GM23248 (cell line): ENCODE measurements around the gene TANGO6. TPM values are rescaled to one million over a fixed set of nuclear protein-coding genes. Genes with fewer than 3 reads are reported as not detected.

ENCODE experiments used
- DNase-seq: peaks from one replicate; pipeline ENCODE4 v3.0.0-alpha.2; 2015
- H2AFZ ChIP-seq: fragments of 200-600 bp; sonication (generic); 2 replicates; pipeline ENCODE4 v1.6.1; 2016; ENCODE audit warnings: antibody characterized with exemption
- H3F3A ChIP-seq: fragments of 200-600 bp; sonication (generic); 2 replicates; pipeline ENCODE4 v1.6.1; 2016; ENCODE audit warnings: mild to moderate bottlenecking, antibody characterized with exemption, mixed run types; ENCODE audit not compliant: insufficient read depth
- H3K27ac ChIP-seq: fragments of 200-600 bp; sonication (generic); 2 replicates; pipeline ENCODE4 v1.5.1; 2016; ENCODE audit warnings: mild to moderate bottlenecking
- H3K27me3 ChIP-seq: fragments of 200-600 bp; sonication (generic); replicated peaks from 2 replicates; pipeline ENCODE4 v1.6.1; 2016; ENCODE audit warnings: mild to moderate bottlenecking; ENCODE audit not compliant: insufficient read depth
- H3K36me3 ChIP-seq: fragments of 200-600 bp; sonication (generic); 2 replicates; pipeline ENCODE4 v1.6.1; 2016; ENCODE audit warnings: low read depth, mild to moderate bottlenecking
- H3K4me1 ChIP-seq: fragments of 200-600 bp; sonication (generic); 2 replicates; pipeline ENCODE4 v1.6.1; 2016; ENCODE audit warnings: mild to moderate bottlenecking; ENCODE audit not compliant: insufficient read depth
- H3K4me2 ChIP-seq: fragments of 200-600 bp; sonication (generic); one replicate; pipeline ENCODE4 v1.6.1; 2016; ENCODE audit warnings: mild to moderate bottlenecking; ENCODE audit not compliant: unreplicated experiment
- H3K4me3 ChIP-seq: fragments of 200-600 bp; sonication (generic); 2 replicates; pipeline ENCODE4 v1.5.1; 2016; ENCODE audit warnings: mild to moderate bottlenecking
- H3K79me2 ChIP-seq: fragments of 200-600 bp; sonication (generic); 2 replicates; pipeline ENCODE4 v1.6.1; 2016; ENCODE audit warnings: mild to moderate bottlenecking; ENCODE audit not compliant: insufficient read depth
- H3K9ac ChIP-seq: fragments of 200-600 bp; sonication (generic); 2 replicates; pipeline ENCODE4 v1.6.1; 2016; ENCODE audit warnings: mild to moderate bottlenecking
- H3K9me2 ChIP-seq: fragments of 200-600 bp; sonication (generic); 2 replicates; pipeline ENCODE4 v1.6.1; 2016; ENCODE audit warnings: mixed run types, mild to moderate bottlenecking, moderate library complexity; ENCODE audit not compliant: insufficient read depth
- H3K9me3 ChIP-seq: fragments of 200-600 bp; sonication (generic); one replicate; pipeline ENCODE4 v1.6.1; 2017; ENCODE audit warnings: low read depth
- H4K20me1 ChIP-seq: fragments of 200-600 bp; sonication (generic); 2 replicates; pipeline ENCODE4 v1.6.0; 2016; ENCODE audit not compliant: insufficient read depth
- EZH2 ChIP-seq: fragments of 200-600 bp; sonication (generic); IDR thresholded peaks from 2 replicates; pipeline ENCODE4 v1.6.1; 2018; ENCODE audit warnings: antibody characterized with exemption, mild to moderate bottlenecking; ENCODE audit not compliant: insufficient read depth, poor library complexity, severe bottlenecking
- EZH2phosphoT487 ChIP-seq: fragments of 200-600 bp; sonication (generic); IDR thresholded peaks from 2 replicates; pipeline ENCODE4 v1.6.1; 2018; ENCODE audit warnings: antibody characterized with exemption, moderate library complexity, mild to moderate bottlenecking, low read depth; ENCODE audit not compliant: insufficient read depth
- WGBS, 2 experiments: methylation state at CpG; one replicate each; pipeline ENCODE4 v1.1.6; 2015 to 2017; ENCODE audit warnings: low lambda C conversion rate in 2 of 2, low coverage in 1 of 2; ENCODE audit errors: missing lambda C conversion rate in 2 of 2; 5-methylcytosine and 5-hydroxymethylcytosine counted together
- in situ Hi-C: fragments of 300-500 bp; cut with MboI; formaldehyde crosslinking; loops from 2 replicates; pipeline ENCODE4 v1.15.0; 2020
- polyA plus RNA-seq: library from polyadenylated mRNA; unstranded; fragments of >200 nt; fragmentation: Nextera tagmentation; extraction: Ambion mirVana; gene quantifications from 2 replicates; pipeline ENCODE4 v1.2.1, GENCODE V29; 2016
- total RNA-seq: library from RNA; depleted of rRNA; stranded (reverse); fragments of >200 nt; shearing (Covaris generic); gene quantifications from 2 replicates; pipeline ENCODE4 v1.2.3, GENCODE V29; 2014

Gene TANGO6
- total and polyA plus RNA-seq, 2 experiments from 2014 or later = 7.8 to 12.8 TPM

GRCh38 chr16:68923116-68923515 is 79.8 kb downstream of the TANGO6 start:
- H3K4me1 ChIP-seq = no peaks in the 10 kb centered on the region
- no peaks in the 10 kb centered on the region for H3K27me3 ChIP-seq
- no peaks in the 10 kb centered on the region for H3K9me3 ChIP-seq
- H2AFZ ChIP-seq = no peak overlapping the region
- no peaks in the 10 kb centered on the region for H3K36me3 ChIP-seq
- no peak for DNase-seq
- no peak overlapping the region for H3K9ac ChIP-seq
- no peak overlapping the region for H3K4me2 ChIP-seq
- no peaks in the 10 kb centered on the region for H4K20me1 ChIP-seq
- no peak overlapping the region for H3K4me3 ChIP-seq
- H3F3A ChIP-seq = no peaks in the 10 kb centered on the region
- H3K79me2 ChIP-seq = no peaks in the 10 kb centered on the region
- H3K9me2 ChIP-seq = no peaks in the 10 kb centered on the region
- WGBS, 2 experiments = 93 to 98% methylated on average over 12 of the region's 12 CpGs
- H3K27ac ChIP-seq = no peak overlapping the region
- TF ChIP-seq EZH2phosphoT487 (no peak), EZH2 (no peak)
- in situ Hi-C loops = no loop called here

- no peaks in the 10 kb centered on the region for H3K27me3 ChIP-seq
- in situ Hi-C loops = no loop called here
- H2AFZ ChIP-seq = no peak overlapping the region
- no peaks in the 10 kb centered on the region for H3K79me2 ChIP-seq
- H4K20me1 ChIP-seq = no peaks in the 10 kb centered on the region
- H3K36me3 ChIP-seq = peaks cover 8% of the 10 kb centered on the region; the same call in 1 of the 2 replicates
- H3K27ac ChIP-seq = no peak overlapping the region
- H3K4me3 ChIP-seq = no peak overlapping the region
- H3K9me3 ChIP-seq = no peaks in the 10 kb centered on the region
- WGBS, 2 experiments = 73 to 80% methylated on average over 3 of the region's 3 CpGs
- no peak for DNase-seq
- TF ChIP-seq EZH2phosphoT487 (no peak), EZH2 (no peak)
- H3K9me2 ChIP-seq = no peaks in the 10 kb centered on the region
- H3K4me1 ChIP-seq = no peaks in the 10 kb centered on the region
- no peak overlapping the region for H3K9ac ChIP-seq
- H3F3A ChIP-seq = no peaks in the 10 kb centered on the region
- H3K4me2 ChIP-seq = no peak overlapping the region
Observed at GRCh38 chr16:68927018-68927417, 83.7 kb downstream of the TANGO6 start.

GRCh38 chr16:68931196-68931595 is 87.9 kb downstream of the TANGO6 start:
- in situ Hi-C loops = no loop called here
- H3F3A ChIP-seq = no peaks in the 10 kb centered on the region
- 95 to 97% methylated on average over 3 of the region's 3 CpGs for WGBS, 2 experiments
- H3K27ac ChIP-seq = no peak overlapping the region
- H3K4me3 ChIP-seq = no peak overlapping the region
- no peak overlapping the region for H3K4me2 ChIP-seq
- H2AFZ ChIP-seq = no peak overlapping the region
- H3K27me3 ChIP-seq = no peaks in the 10 kb centered on the region
- H3K36me3 ChIP-seq = peaks cover 8% of the 10 kb centered on the region; the same call in 1 of the 2 replicates
- H3K9me3 ChIP-seq = no peaks in the 10 kb centered on the region
- H3K9ac ChIP-seq = no peak overlapping the region
- TF ChIP-seq EZH2 = no peak
- no peak for TF ChIP-seq EZH2phosphoT487
- H3K4me1 ChIP-seq = no peaks in the 10 kb centered on the region
- H3K9me2 ChIP-seq = no peaks in the 10 kb centered on the region
- H4K20me1 ChIP-seq = no peaks in the 10 kb centered on the region
- DNase-seq = no peak
- no peaks in the 10 kb centered on the region for H3K79me2 ChIP-seq

GRCh38 chr16:68934402-68934801 is 91.1 kb downstream of the TANGO6 start:
- Histone ChIP-seq H3K9ac (no peak overlapping the region), H3K4me1 (no peaks in the 10 kb centered on the region; the same call in 1 of the 2 replicates), H4K20me1 (no peaks in the 10 kb centered on the region), H3K27ac (no peak overlapping the region), H3F3A (peaks cover 10% of the 10 kb centered on the region; the same call in 1 of the 2 replicates), H3K27me3 (no peaks in the 10 kb centered on the region), H3K79me2 (no peaks in the 10 kb centered on the region), H3K9me3 (peaks cover 4% of the 10 kb centered on the region), H3K4me2 (no peak overlapping the region), H3K36me3 (peaks cover 3% of the 10 kb centered on the region; the same call in 1 of the 2 replicates), H3K9me2 (no peaks in the 10 kb centered on the region), H2AFZ (no peak overlapping the region), H3K4me3 (no peak overlapping the region)
- TF ChIP-seq EZH2phosphoT487 (no peak), EZH2 (no peak)
- in situ Hi-C loops = no loop called here
- DNase-seq = no peak
- WGBS, 2 experiments = 93 to 94% methylated on average over 3 of the region's 3 CpGs

- Histone ChIP-seq H3K4me2 (no peak overlapping the region), H3K9ac (no peak overlapping the region), H3K4me1 (no peaks in the 10 kb centered on the region; the same call in 1 of the 2 replicates), H3K9me2 (no peaks in the 10 kb centered on the region), H3K27me3 (no peaks in the 10 kb centered on the region), H4K20me1 (no peaks in the 10 kb centered on the region), H3F3A (peaks cover 10% of the 10 kb centered on the region; the same call in 1 of the 2 replicates), H3K79me2 (no peaks in the 10 kb centered on the region), H3K36me3 (no peaks in the 10 kb centered on the region), H2AFZ (no peak overlapping the region), H3K9me3 (peaks cover 4% of the 10 kb centered on the region), H3K4me3 (no peak overlapping the region), H3K27ac (no peak overlapping the region)
- in situ Hi-C loops = no loop called here
- DNase-seq = no peak
- TF ChIP-seq EZH2 (no peak), EZH2phosphoT487 (no peak)
Observed at GRCh38 chr16:68935008-68935407, 91.7 kb downstream of the TANGO6 start.
